ENCODE data around the gene FOXD2.
"Not testable (repeated sequence)": the region's sequence is repeated elsewhere in the genome, so short reads cannot be mapped to it uniquely, and the experiment has no call there.

The FOXD2 gene

GRCh38 chr1:47456250-47456649, 18.4 kb downstream of the FOXD2 start:
- no peak for TF ChIP-seq CTCF (IDR thresholded peaks at IDR 0.05; ENCODE audit: borderline replicate concordance, control extremely low read depth, extremely low read depth, insufficient read depth, missing control alignments)
- in situ Hi-C loops (cut with MboI; ENCODE audit: low sequenced_read_pairs, unreplicated experiment): no loop called here
- no peak for DNase-seq (ENCODE audit: low spot score)

- DNase-seq (ENCODE audit: low spot score); in situ Hi-C loops (cut with MboI; ENCODE audit: low sequenced_read_pairs, unreplicated experiment): not testable (repeated sequence)
Measured at GRCh38 chr1:47457547-47457946, 19.7 kb downstream of the FOXD2 start.

GRCh38 chr1:47459253-47459788, 21.5 kb downstream of the FOXD2 start:
- TF ChIP-seq CTCF (IDR thresholded peaks at IDR 0.05; ENCODE audit: borderline replicate concordance, control extremely low read depth, extremely low read depth, insufficient read depth, missing control alignments): no peak
- in situ Hi-C loops (cut with MboI; ENCODE audit: low sequenced_read_pairs, unreplicated experiment): no loop called here
- DNase-seq (ENCODE audit: low spot score): no peak

- no peak for TF ChIP-seq CTCF (IDR thresholded peaks at IDR 0.05; ENCODE audit: borderline replicate concordance, control extremely low read depth, extremely low read depth, insufficient read depth, missing control alignments)
- in situ Hi-C loops (cut with MboI; ENCODE audit: low sequenced_read_pairs, unreplicated experiment): no loop called here
- DNase-seq (ENCODE audit: low spot score): no peak
Measured at GRCh38 chr1:47460040-47460439, 22.2 kb downstream of the FOXD2 start.

- DNase-seq (ENCODE audit: low spot score): no peak
- TF ChIP-seq CTCF (IDR thresholded peaks at IDR 0.05; ENCODE audit: borderline replicate concordance, control extremely low read depth, extremely low read depth, insufficient read depth, missing control alignments): no peak
Measured at GRCh38 chr1:47460456-47460855, 22.6 kb downstream of the FOXD2 start.

GRCh38 chr1:47465605-47466004, 27.8 kb downstream of the FOXD2 start:
- in situ Hi-C loops (cut with MboI; ENCODE audit: low sequenced_read_pairs, unreplicated experiment): no loop called here
- TF ChIP-seq CTCF (IDR thresholded peaks at IDR 0.05; ENCODE audit: borderline replicate concordance, control extremely low read depth, extremely low read depth, insufficient read depth, missing control alignments): no peak
- no peak for DNase-seq (ENCODE audit: low spot score)

More at GRCh38 chr1:47460456-47460855, 22.6 kb downstream of the FOXD2 start:
- in situ Hi-C loops (cut with MboI; ENCODE audit: low sequenced_read_pairs, unreplicated experiment): no loop called here

GRCh38 chr1:47468709-47469389, 31.0 kb downstream of the FOXD2 start:
- no peak for DNase-seq (ENCODE audit: low spot score)
- in situ Hi-C loops (cut with MboI; ENCODE audit: low sequenced_read_pairs, unreplicated experiment): no loop called here
- TF ChIP-seq CTCF (IDR thresholded peaks at IDR 0.05; ENCODE audit: borderline replicate concordance, control extremely low read depth, extremely low read depth, insufficient read depth, missing control alignments): no peak

Measured in GM13976 (cell line).